GM19025 (cell line): ENCODE data around the gene ADAP1.
"Not testable (repeated sequence)": the region's sequence is repeated elsewhere in the genome, so short reads cannot be mapped to it uniquely, and the experiment has no call there.

Source experiments
- ATAC-seq: cut with Tn5 transposase; IDR thresholded peaks from one replicate; pipeline ENCODE4 v1.9.1; 2021; ENCODE audit warnings: mild to moderate bottlenecking, low read depth, moderate library complexity; ENCODE audit not compliant: unreplicated experiment

ADAP1 gene

DNA sequence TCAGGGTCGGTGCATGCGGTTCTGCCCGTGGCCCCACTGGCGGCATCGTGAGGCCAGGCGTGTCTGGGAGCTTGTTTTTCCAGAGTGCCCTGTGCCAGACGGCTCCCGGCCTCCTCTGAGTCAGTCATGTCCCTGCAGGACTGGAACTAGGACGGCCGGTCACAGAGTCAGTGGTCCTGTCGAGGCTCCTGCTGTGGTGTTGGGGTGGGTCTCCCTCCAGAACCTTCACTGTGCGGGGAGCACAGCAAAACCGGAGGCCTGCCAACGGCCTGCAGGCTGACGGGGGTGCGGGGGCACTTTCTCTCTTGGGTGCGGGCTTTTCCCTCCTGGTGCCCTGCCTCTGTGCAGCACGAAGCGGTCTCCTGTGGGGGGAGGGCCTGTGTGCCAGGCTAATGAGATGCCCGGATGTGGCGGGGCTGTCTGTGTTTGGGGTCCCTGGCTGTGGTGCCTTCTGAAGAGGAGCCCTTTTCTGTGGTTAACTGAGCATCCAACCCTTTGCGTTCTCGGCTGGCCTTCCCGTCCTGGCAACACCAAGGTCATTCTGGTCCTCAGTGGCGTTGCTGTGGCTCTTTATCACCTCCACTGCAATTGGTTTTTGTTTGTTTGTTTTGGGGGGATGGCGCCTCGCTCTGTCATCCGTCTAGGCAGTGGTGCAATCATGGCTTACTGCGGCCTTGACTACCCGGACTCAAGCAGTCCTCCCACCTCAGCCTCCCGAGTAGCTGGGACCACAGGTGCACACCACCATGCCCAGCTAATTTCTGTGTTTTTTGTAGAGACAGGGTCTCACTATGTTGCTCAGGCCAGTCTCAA lies 70.1 kb downstream of the ADAP1 start:
- no peak for ATAC-seq

DNA sequence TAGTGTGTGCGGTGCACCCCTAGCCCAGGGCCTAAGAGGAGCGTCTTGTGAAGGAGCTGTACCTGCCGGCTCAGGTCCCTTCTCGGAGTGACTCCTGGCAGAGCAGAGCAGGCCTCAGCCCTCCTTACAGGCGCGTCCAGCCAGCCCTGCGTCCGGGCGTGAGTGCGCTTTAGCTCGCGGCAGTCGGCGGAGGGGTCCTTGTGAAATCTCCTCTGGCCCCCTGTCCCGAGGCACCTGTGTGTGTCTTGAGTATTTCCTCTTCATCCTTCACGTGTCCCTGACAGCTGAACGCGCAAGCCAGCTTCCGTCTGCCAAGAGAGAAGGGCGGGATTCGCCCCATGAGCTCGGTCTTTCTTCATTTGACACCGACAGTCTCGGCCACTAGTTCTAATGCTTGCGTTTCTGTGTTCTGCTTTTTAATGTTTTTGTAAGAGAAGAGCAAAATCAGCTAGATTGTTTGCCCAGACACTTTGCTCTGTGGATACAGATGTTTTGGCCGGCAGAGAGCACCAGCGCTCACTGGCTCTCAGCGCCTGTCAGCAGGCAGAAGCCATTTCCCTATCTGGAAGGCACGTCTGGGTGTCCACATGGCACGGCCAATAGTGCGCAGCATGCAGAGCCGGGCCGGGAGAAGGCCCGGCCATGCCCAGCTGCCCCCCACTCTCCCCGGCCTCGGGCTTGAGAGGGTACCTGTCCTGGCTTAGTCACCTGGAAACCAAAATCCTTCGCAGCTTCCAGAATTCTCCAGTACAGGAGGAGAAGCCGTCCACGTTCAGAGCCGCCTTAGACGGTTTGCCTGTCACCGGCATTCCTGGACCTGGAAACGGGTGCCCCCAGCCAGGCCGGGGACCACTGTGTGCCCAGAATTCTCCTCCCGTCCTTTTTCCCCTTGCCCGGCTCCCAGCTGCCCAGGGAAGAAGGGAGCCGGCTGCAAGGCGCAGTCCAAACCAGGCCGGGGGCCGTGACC lies 71.1 kb downstream of the ADAP1 start:
- no peak for ATAC-seq

DNA sequence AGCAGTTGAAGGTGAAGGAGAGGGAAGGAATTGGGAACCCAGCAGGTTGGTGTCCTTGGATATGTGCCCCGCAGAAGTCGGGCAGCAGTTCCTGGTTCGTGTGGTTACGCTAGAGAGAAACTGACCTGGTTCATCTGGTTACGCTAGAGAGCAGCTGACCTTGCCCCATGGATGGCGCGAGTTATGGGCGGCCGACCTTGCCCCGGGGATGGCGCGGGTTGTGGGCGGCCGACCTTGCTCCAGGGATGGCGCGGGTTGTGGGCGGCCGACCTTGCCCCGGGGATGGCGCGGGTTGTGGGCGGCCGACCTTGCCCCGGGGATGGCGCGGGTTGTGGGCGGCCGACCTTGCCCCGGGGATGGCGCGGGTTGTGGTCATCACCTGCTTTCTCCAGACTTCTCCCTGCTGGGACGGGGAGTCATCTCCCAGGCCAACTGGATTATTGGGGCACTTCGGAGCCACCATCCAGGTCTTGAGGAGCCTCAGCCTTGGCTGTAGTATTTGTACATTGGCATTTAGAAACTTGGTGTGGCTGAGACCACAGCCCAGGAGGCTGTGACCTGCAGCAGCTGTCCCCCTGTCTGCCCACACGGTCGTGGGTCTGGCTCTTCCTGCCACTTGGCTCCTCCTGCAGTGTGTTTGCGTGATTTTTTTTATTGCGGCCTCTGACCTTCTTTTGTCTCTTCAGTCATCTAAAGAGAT lies 72.0 kb downstream of the ADAP1 start:
- ATAC-seq, result no peak

DNA sequence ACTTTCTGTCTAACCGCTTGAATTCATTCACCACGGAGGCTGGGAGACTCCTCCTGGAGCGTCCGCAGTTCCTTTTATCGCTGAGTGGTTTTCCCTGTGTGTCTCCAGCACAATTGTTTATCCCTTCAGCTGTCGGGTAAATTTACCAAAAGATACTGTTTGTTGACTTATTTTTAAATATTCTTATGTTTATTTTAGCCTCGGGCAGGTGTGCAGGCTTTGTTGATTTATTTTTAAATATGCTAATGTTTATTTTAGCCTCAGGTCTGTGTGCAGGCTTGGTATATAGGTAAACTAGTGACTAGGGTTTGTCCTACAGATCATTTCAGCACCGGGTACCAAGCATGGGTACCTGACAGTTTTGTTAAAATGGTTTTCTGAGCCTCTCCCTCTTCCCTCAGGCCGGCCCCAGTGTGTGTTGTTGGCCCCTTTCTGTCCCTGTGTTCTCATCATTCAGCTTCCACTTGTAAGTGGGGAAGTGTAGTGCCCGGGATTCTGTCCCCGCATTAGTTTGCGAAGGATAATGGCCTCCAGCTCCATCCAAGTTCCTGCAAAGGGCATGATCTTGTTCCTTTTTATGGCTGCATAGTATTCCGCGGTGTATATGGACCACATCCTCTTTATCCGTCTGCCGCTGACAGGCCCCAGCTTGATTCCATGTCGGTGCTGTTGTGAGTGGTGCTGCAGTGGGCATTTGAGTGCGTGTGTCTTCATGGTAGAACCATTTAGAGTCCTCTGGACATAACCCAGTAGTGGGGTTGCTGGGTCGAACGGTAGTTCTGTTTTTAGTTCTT lies 72.8 kb downstream of the ADAP1 start:
- no peak for ATAC-seq

DNA sequence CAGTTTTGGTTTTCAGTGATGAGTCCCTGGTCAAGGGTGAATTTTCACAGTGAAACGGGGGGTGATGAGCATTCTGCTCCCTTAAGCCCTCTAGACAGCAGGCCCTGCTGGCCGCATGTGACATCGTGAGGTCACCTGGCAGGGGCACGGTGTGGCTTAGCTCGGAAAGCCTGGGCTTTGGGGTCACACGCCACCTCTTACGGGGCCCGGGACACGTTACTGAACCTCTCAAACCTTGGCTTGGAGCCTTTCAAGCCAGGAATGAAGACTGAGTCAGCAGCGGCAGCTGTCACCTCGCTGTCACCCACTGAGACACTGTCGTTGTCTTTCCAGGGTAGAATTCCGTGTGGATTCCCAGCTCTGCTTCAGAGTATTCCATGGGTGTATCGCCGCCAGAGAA lies 74.0 kb downstream of the ADAP1 start:
- ATAC-seq, result no peak

DNA sequence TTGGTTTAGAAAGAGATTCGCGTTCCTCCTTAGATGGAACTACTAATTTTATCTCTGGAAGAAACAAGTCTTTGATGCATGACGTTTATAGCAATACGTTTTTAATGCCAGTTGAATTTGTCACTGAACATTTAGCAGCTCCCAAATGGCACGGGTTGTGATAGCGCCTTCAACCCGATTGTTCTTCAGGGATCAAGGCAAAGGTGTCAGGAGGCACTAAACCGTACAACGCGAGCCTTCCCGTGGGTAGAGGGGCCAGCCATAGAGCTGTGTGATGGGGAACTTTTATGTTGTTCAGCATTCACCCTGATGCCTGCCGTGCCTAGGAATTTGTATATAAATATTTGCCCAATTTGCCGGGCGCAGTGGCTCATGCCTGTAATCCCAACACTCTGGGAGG lies 74.8 kb downstream of the ADAP1 start:
- no peak for ATAC-seq

DNA sequence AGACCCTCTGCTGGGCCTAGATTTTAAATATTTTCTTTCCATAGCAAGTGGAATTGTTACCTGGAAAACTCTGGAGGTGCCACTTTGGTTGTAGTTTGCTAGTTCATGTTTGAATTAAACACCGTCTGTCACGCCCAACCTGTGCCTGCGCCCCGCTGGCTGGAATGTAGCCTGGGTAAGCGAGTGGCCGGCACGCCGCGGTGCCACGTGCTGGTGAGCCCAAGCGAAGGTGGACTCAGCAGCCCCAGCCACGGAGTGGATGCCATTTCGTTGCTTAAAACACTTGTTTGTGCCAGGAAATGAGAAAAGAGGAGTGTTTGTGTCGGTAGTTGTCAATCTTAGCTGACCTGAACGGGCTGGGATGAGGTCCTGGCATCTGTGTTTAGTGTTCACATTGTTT lies 75.4 kb downstream of the ADAP1 start:
- no peak for ATAC-seq

DNA sequence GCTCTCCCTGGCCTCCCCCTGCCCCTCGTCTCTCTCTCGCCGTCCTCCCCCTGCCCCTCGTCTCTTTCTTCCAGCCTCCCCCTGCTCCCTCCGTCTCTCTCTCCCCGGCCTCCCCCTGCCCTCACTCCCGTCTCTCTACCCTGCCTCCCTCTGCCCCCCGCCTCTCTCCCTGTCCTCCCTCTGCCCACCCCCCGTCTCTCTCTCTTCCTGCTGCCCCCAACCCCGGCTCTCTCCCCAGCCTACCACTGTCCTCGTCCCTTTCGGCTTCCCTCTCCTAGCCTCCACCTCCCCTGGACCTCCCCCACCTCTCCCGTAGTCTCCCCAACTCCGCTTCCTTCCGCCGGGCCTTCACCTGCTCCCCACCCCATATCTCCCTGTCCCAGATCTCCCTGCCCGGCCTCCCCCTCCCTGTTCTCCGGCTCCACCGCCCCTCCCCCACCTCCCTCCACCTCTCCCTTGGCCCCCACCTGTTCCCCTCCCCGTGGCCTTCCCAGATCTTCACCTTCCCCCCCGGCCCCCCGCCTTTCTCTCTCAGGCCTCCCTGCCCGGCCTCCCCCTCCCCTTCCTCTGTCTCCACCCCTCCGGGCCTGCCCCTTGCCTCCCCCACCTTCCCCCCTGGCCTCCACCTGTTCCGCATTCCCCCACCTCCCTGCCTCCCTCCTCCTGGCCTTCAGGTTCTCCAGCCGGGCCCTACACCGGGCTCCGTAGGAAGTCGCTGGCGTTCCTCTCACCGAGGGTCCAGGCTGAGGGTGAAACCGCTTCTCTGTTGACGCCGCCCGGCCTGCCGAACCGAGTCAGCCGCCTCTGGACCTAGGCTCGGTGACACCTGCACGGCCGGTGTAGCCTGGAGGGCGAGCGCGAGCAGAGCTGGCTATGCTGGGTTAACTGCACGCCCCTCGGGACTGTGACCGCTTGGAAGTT lies 76.9 kb downstream of the ADAP1 start:
- ATAC-seq, result no peak

DNA sequence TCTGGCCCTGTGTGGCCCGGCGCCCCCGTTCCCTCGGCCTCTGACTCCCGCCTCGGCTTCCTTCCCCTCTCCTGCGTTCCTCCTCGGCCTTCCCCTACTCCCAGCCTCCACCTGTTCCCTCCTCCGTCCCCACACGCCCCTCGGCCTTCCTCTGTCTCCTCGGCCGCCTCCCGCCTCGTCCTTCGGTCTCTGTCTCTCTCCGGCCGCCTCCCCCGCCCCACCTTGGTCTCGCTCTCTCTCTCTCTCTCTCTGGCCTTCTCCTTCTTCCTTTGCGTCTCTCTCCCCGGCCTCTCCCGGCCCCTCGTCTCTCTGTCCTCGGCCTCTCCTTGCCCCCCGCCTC lies 77.5 kb downstream of the ADAP1 start:
- ATAC-seq, result peak; percentile 15

DNA sequence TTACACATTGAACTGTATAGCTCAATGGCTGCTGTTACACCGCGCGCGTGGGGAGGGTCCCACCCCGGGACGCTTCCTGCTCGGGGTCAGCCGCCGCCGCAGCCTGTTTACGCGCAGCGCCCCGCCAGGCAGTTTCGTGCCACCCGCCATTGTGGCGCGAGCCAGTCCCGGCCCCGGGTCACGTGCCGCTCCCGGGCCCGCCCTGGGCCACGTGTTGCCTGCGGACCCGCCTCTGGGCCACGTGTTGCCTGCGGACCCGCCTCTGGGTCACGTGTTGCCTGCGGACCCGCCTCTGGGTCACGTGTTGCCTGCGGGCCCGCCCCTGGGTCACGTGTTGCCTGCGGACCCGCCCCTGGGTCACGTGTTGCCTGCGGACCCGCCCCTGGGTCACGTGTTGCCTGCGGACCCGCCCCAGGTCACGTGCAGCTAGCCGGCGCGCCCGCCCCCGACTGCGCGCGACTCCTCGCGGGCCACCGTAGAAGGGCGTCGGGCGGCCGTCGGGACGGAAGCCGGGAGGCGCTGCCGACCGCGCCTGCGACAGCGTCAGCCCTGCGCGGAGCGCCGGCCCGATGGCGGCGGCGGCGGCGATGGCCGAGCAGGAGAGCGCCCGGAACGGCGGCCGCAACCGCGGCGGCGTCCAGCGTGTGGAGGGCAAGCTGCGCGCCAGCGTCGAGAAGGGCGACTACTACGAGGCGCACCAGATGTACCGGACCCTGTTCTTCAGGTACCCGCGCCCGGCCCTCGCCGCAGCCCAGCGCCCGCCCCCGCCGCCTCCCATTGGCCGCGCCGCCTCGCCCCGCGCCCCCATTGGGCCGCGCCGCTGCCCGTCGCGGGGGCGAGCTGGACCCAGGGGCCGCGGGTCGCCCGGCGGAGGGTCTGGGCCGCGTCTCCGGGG lies 78.2 kb downstream of the ADAP1 start, which contains the start of gene GET4:
GET4 (plus strand) TSS at position 478 of the 895 bp plus-strand sequence; CDS start at position 570, 92 bp downstream.
- ATAC-seq, result peak; percentile 80

DNA sequence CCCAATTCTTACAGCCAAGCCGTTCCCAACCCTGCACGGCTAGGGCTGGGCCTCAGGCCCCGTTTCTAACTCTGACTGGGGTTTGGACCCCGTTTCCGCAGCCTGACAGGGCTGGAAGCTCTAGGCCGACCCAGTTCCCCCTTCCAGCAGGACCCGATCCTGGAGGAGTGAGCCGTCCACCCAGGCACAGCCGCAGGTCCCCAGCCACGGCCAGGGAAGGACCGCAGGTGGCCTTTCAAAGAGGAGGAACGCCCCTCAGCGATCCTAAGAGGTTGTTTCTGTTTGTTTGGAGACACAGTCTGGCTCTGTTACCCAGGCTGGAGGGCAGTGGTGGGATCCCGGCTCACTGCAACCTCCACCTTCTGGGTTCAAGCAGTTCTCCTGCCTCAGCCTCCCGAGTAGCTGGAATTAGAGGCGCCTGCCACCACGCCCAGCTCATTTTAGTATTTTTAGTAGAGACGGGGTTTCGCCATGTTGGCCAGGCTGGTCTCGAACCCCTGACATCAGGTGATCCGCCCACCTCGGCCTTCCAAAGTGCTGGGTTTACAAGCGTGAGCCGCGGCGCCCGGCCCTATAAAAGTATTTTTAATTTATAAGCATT lies 78.9 kb downstream of the ADAP1 start:
- ATAC-seq, result no peak

DNA sequence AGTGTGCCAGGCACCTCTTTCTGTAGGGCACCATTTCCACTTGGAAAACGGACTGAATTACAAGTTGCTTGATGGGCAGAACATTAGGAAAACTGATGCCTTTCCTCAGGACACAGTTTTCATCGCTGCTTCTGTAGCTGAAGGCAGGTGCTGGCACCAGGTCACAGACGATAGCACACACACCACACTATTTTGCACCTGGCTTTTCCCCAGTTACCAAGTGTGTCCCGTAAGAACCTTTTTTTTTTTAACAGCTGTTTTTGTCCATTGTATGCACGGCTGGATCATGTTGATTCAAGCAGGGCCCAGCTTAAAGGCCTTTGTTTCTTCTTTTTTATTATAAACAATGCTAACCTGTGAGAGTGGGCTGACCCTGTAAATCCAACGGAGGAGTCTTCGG lies 79.4 kb downstream of the ADAP1 start:
- no peak for ATAC-seq

DNA sequence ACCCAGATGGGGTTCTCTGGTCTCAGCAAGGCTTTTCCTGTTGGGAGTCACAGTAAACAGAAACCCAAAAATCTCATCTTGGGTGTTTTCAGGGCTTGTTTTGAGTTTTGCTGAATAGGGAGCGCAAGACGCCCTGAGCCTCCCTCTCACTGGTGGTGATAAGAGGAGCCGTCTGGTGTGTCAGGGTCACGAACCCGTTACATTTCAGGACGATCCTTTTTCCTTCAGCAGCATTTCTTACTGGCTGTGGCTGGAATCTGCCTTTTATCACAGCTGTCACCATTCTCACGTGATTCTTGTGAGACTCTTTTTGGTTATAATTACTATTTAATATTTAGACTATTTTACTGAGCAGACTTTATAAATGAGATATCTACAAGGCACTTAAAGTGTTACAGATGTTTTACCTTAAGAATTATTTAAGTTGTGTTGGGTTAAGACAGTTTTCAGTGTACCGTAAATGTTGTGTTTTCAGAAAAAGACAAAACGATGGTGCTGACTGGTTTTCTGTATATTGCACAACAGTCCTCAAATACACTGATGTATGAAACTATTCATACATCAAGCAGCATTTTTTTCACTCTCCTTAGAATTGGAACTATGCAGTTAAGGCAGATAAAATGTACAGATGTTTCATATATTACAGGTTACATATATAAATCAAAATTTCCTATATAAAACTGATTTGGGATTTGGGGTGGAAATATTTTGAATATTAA lies 80.3 kb downstream of the ADAP1 start:
- ATAC-seq, result no peak

DNA sequence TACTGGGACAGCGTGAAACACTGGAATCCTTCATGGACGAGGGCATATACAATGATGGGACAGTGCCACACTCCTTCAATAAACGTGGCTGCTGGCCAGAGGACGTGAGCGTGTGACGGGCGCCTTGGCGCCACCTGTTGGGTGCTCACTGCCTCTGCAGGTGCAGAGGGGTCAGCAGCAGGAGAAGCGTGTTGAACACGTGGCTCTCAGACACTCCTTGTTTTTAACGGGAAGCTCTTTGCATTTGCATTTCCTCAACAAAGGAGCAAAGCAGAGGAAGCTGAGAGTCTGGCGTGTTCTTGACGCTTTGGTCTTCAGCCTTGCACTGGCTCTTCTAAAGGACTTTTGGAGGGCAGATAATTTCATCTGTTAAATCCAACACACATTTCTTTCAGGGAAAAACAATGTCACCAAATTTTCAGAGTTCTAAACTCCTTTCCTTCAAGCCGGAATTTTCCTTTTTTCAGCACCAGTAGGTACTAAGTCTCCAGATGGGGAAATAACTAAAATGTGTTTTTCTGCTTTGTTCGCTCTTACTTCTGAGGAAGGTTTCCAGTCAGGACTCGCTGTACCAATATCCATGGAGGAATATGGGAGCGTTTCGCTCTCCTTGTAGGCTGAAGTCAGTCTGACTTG lies 81.0 kb downstream of the ADAP1 start:
- no peak for ATAC-seq

DNA sequence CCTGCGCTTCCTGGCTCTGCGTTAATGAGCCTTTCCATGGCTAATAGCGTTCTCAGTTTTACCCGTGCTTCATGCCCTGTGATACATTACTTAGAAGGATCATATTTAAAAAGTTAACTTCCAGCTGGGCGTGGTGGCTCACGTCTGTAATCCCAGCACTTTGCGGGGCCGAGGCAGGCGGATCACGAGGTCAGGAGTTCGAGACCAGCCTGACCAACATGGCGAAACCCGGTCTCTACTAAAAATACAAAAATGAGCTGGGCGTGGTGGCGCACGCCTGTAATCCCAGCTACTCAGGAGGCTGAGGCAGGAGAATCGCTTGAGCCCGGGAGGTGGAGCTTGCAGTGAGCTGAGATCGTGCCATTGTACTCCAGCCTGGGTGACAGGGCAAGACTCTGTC lies 81.8 kb downstream of the ADAP1 start:
- not testable (repeated sequence) for ATAC-seq

DNA sequence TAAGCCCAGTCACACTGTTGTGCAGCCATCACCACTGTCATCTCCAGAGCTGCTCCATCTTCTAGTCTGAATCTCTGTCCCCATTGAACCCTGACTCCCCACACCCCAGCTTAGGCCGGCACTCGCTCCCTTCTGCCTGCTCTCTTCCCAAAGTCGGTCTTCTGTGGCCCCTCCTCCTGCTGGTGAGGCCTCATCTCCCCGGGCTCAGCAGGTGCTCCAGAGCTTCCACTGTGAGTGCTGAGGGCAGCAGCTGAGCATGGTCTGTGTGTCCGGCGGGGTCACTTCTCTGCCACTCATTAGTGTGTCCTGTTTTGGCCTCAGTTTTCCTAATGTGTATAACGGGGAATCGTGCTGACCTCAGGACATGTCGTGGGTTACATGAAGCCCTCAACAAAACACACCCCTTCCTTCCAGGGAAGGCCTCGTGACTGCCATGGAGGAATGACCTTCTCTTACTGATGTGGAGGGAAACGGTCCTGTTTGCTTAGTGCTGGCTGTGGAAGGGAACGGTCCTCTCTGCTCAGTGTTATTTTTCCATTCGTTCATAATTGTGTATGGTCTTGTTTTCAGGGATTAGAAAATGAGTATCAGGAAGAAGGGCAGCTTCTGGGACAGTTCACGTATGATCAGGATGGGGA lies 82.5 kb downstream of the ADAP1 start:
- ATAC-seq, result no peak
